Upper lobe of left lung (tissue), 6 donors: Measurements from ENCODE around the gene POMGNT2. TPM values are rescaled to one million over a fixed set of nuclear protein-coding genes. Genes with fewer than 3 reads are reported as not detected.

ENCODE experiments used
- ATAC-seq, 2 donors: fragments of 200-7000 bp; cut with Tn5 transposase; one replicate each; pipeline ENCODE4 v1.9.1; 2022; ENCODE audit warnings: mild to moderate bottlenecking in 2 of 2, moderate library complexity in 2 of 2; ENCODE audit not compliant: low FRiP score in 2 of 2
- DNase-seq, 2 donors: peaks; one replicate each; pipeline ENCODE4 v3.0.0-alpha.2; 2019 to 2020
- H3K27ac ChIP-seq, 4 donors: fragments of 200-600 bp; sonication (generic); one replicate each; pipeline ENCODE4 v1.5.1; 2016 to 2019
- H3K27me3 ChIP-seq, 4 donors: fragments of 200-600 bp; sonication (generic); one replicate each; pipeline ENCODE4 v1.5.1; 2017 to 2019
- H3K36me3 ChIP-seq, 4 donors: fragments of 200-600 bp; sonication (generic); one replicate each; pipeline ENCODE4 v1.5.1; 2016 to 2019
- H3K4me1 ChIP-seq, 4 donors: fragments of 200-600 bp; sonication (generic); one replicate each; pipeline ENCODE4 v1.5.1; 2018 to 2019
- H3K4me3 ChIP-seq, 4 donors: fragments of 200-600 bp; sonication (generic); one replicate each; pipeline ENCODE4 v1.5.1; 2017 to 2019; ENCODE audit warnings: mild to moderate bottlenecking in 2 of 4, moderate library complexity in 1 of 4
- H3K9me3 ChIP-seq, 4 donors: fragments of 200-600 bp; sonication (generic); one replicate each; pipeline ENCODE4 v1.5.1; 2018 to 2019
- CTCF ChIP-seq, 6 experiments: fragments of 450-650 bp in 4 of 6; fragments of 200-600 bp in 2 of 6; sonication (generic) in 2 of 6; IDR thresholded peaks; one replicate each; pipeline ENCODE4 v1.5.1; 2016 to 2019; ENCODE audit warnings: antibody characterized with exemption in 6 of 6
- EP300 ChIP-seq, 4 donors: sonication (generic); formaldehyde crosslinking; IDR thresholded peaks; one replicate each; pipeline ENCODE4 v1.5.1; 2017; ENCODE audit warnings: antibody characterized with exemption in 4 of 4, control low read depth in 2 of 4
- POLR2A ChIP-seq, 4 donors: fragments of 450-650 bp; IDR thresholded peaks; one replicate each; pipeline ENCODE4 v1.5.1; 2016 to 2017; ENCODE audit warnings: antibody characterized with exemption in 4 of 4, mild to moderate bottlenecking in 2 of 4
- POLR2AphosphoS5 ChIP-seq, 2 donors: sonication (generic); formaldehyde crosslinking; IDR thresholded peaks; one replicate each; pipeline ENCODE4 v1.5.1; 2017; ENCODE audit warnings: antibody characterized with exemption in 2 of 2
- WGBS, 2 donors: methylation state at CpG; one replicate each; pipeline ENCODE4 v1.1.5; 2017 to 2018; 5-methylcytosine and 5-hydroxymethylcytosine counted together
- total RNA-seq, 6 donors: library from RNA; depleted of rRNA in 4 of 6; stranded (reverse); fragments of >200 nt in 4 of 6; gene quantifications; one replicate each; pipeline versions ENCODE4 v1.1.0 to v1.2.1, GENCODE V29; 2016 to 2021
- donor health status: DM: no; HTN: no; CAD: no; lungs with moderate emphysema.
- donor health status: DM: no; HTN: yes; CAD: no; lungs with severe emphysema.

Gene POMGNT2
- total RNA-seq, 6 donors from 2014 or later: 10.5 to 25.1 (median 14.1) TPM

- no peaks in the 10 kb centered on the region for H3K9me3 ChIP-seq
- H3K4me3 ChIP-seq: no peak overlapping the region
- DNase-seq (no peak), ATAC-seq (peak in 1 of 2 donors; percentile 22)
- 89 to 93% methylated on average over 5 of the region's 5 CpGs for WGBS, 2 donors
- TF ChIP-seq POLR2A (IDR thresholded peaks at IDR 0.05) (no peak), EP300 (IDR thresholded peaks at IDR 0.05) (no peak), CTCF (IDR thresholded peaks at IDR 0.05) (no peak), POLR2AphosphoS5 (IDR thresholded peaks at IDR 0.05) (no peak)
- no peaks in the 10 kb centered on the region for H3K4me1 ChIP-seq
- H3K27ac ChIP-seq: no peak overlapping the region
- H3K36me3 ChIP-seq: no peaks in the 10 kb centered on the region
- no peaks in the 10 kb centered on the region for H3K27me3 ChIP-seq
These were observed 43.8 kb downstream of the POMGNT2 start for GRCh38 chr3:43062040-43062563.

- Histone ChIP-seq H3K9me3 (no peaks in the 10 kb centered on the region), H3K4me3 (no peak overlapping the region), H3K27me3 (no peaks in the 10 kb centered on the region), H3K4me1 (no peaks in the 10 kb centered on the region), H3K36me3 (no peaks in the 10 kb centered on the region), H3K27ac (no peak overlapping the region)
- no peak for TF ChIP-seq POLR2A (IDR thresholded peaks at IDR 0.05)
- TF ChIP-seq EP300 (IDR thresholded peaks at IDR 0.05): no peak
- TF ChIP-seq CTCF (IDR thresholded peaks at IDR 0.05): no peak
- TF ChIP-seq POLR2AphosphoS5 (IDR thresholded peaks at IDR 0.05): no peak
- DNase-seq (no peak), ATAC-seq (peak in 1 of 2 donors; percentile 53)
- WGBS, 2 donors: 86 to 91% methylated on average over 8 of the region's 8 CpGs
These were observed 44.6 kb downstream of the POMGNT2 start for GRCh38 chr3:43061101-43061895.

- WGBS, 2 donors: 93 to 96% methylated on average over 1 of the region's 1 CpG
- TF ChIP-seq POLR2AphosphoS5 (IDR thresholded peaks at IDR 0.05): no peak
- ATAC-seq: no peak
These were observed 46.4 kb downstream of the POMGNT2 start for GRCh38 chr3:43059456-43059855.

GRCh38 chr3:43055806-43056770 is 49.8 kb downstream of the POMGNT2 start:
- Histone ChIP-seq H3K27ac (no peak overlapping the region), H3K36me3 (no peaks in the 10 kb centered on the region), H3K9me3 (peaks cover 0 to 3% (median 0%) of the 10 kb centered on the region in 4 donors), H3K4me3 (no peak overlapping the region), H3K4me1 (no peaks in the 10 kb centered on the region), H3K27me3 (no peaks in the 10 kb centered on the region)
- no peak for DNase-seq
- no peak for ATAC-seq
- WGBS, 2 donors: 86 to 94% methylated on average over 12 to 15 of the region's 15 CpGs
- no peak for TF ChIP-seq EP300 (IDR thresholded peaks at IDR 0.05)
- TF ChIP-seq POLR2A (IDR thresholded peaks at IDR 0.05): no peak
- TF ChIP-seq CTCF (IDR thresholded peaks at IDR 0.05): no peak
- no peak for TF ChIP-seq POLR2AphosphoS5 (IDR thresholded peaks at IDR 0.05)

More at GRCh38 chr3:43059456-43059855, 46.4 kb downstream of the POMGNT2 start:
- H3K9me3 ChIP-seq: no peaks in the 10 kb centered on the region
- no peak overlapping the region for H3K4me3 ChIP-seq
- H3K4me1 ChIP-seq: no peaks in the 10 kb centered on the region
- H3K27ac ChIP-seq: no peak overlapping the region
- H3K27me3 ChIP-seq: no peaks in the 10 kb centered on the region
- no peaks in the 10 kb centered on the region for H3K36me3 ChIP-seq
- DNase-seq: no peak

- peaks cover 2 to 7% (median 4%) of the 10 kb centered on the region in 4 donors for H3K9me3 ChIP-seq
These were observed 50.5 kb downstream of the POMGNT2 start for GRCh38 chr3:43055393-43055792.

More at GRCh38 chr3:43055393-43055792, 50.5 kb downstream of the POMGNT2 start:
- 94 to 100% methylated on average over 6 to 7 of the region's 7 CpGs for WGBS, 2 donors
- no peaks in the 10 kb centered on the region for H3K27me3 ChIP-seq
- ATAC-seq (no peak), DNase-seq (no peak)
- H3K36me3 ChIP-seq: no peaks in the 10 kb centered on the region
- no peak overlapping the region for H3K27ac ChIP-seq
- H3K4me3 ChIP-seq: no peak overlapping the region
- no peaks in the 10 kb centered on the region for H3K4me1 ChIP-seq
- TF ChIP-seq CTCF (IDR thresholded peaks at IDR 0.05) (no peak), POLR2AphosphoS5 (IDR thresholded peaks at IDR 0.05) (no peak), POLR2A (IDR thresholded peaks at IDR 0.05) (no peak), EP300 (IDR thresholded peaks at IDR 0.05) (no peak)
